Neutrophil (primary cell): ENCODE measurements around the gene DOLK.

ENCODE experiments used
- H3K27ac ChIP-seq: fragments of 200-600 bp; sonication (generic); 2 replicates; pipeline ENCODE4 v1.5.1; 2016; ENCODE audit warnings: mild to moderate bottlenecking, moderate library complexity
- H3K27me3 ChIP-seq: fragments of 200-600 bp; sonication (generic); 2 replicates; pipeline ENCODE4 v1.6.0; 2016; ENCODE audit warnings: mild to moderate bottlenecking
- H3K36me3 ChIP-seq: fragments of 200-600 bp; sonication (generic); 2 replicates; pipeline ENCODE4 v1.5.1; 2017
- H3K4me1 ChIP-seq, 2 experiments: fragments of 200-600 bp in 1 of 2; sonication (generic) in 1 of 2; 1 replicate in 1 of 2; 2 replicates in 1 of 2; pipeline versions ENCODE4 v1.5.1 to v1.6.1; 2013 to 2016; ENCODE audit warnings: low read depth in 1 of 2, low read length in 1 of 2, mild to moderate bottlenecking in 1 of 2, moderate library complexity in 1 of 2; ENCODE audit not compliant: control insufficient read depth in 1 of 2, insufficient read depth in 1 of 2
- H3K4me3 ChIP-seq, 2 experiments: fragments of 200-600 bp in 1 of 2; sonication (generic) in 1 of 2; 1 replicate in 1 of 2; 2 replicates in 1 of 2; pipeline ENCODE4 v1.5.1; 2013 to 2016; ENCODE audit warnings: low read depth in 1 of 2, low read length in 1 of 2, mild to moderate bottlenecking in 1 of 2, moderate library complexity in 1 of 2
- H3K9me3 ChIP-seq: fragments of 200-600 bp; sonication (generic); 2 replicates; pipeline ENCODE4 v1.5.1; 2016
- CTCF ChIP-seq: fragments of 200-600 bp; sonication (generic); IDR thresholded peaks from 2 replicates; pipeline ENCODE4 v1.5.1; 2016; ENCODE audit warnings: antibody characterized with exemption

DOLK gene

DNA sequence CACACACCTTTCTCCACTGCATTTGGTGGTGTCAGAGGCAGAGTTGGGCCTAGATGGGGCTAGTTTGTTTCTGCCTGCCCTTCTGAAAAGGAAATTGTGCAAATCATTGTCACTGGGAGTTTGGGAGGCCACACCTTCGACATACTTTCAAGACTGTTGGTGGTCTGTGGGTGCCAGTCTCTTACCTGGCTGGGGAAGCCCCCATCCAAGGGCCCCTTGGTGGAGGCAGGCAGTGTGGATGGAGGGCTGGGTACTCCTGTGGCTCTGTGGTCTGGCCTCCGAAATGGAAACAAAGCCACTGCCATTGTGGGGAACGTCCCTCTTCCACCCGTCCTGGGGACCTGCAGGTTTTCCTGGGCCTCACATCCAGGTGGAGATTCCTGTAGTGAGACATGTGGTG, 37.5 kb downstream of the DOLK start:
- no peaks in the 10 kb centered on the region for H3K4me1 ChIP-seq
- no peak overlapping the region for H3K27ac ChIP-seq
- no peaks in the 10 kb centered on the region for H3K27me3 ChIP-seq
- no peak for TF ChIP-seq CTCF
- H3K36me3 ChIP-seq, result peaks cover 50% of the 10 kb centered on the region
- no peaks in the 10 kb centered on the region for H3K9me3 ChIP-seq
- H3K4me3 ChIP-seq, result no peak overlapping the region

DNA sequence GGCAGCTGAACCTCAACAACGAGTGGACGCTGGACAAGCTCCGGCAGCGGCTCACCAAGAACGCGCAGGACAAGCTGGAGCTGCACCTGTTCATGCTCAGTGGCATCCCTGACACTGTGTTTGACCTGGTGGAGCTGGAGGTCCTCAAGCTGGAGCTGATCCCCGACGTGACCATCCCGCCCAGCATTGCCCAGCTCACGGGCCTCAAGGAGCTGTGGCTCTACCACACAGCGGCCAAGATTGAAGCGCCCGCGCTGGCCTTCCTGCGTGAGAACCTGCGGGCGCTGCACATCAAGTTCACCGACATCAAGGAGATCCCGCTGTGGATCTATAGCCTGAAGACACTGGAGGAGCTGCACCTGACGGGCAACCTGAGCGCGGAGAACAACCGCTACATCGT, 39.0 kb downstream of the DOLK start:
- H3K4me1 ChIP-seq, result no peaks in the 10 kb centered on the region
- no peak overlapping the region for H3K4me3 ChIP-seq
- no peak overlapping the region for H3K27ac ChIP-seq
- H3K36me3 ChIP-seq, result peaks cover 45% of the 10 kb centered on the region
- H3K9me3 ChIP-seq, result no peaks in the 10 kb centered on the region
- TF ChIP-seq CTCF, result no peak
- no peaks in the 10 kb centered on the region for H3K27me3 ChIP-seq

GRCh38 chr9:128906741-128907140, 40.7 kb downstream of the DOLK start:
- Histone ChIP-seq H3K27ac (no peak overlapping the region), H3K9me3 (no peaks in the 10 kb centered on the region), H3K4me1 (peaks cover 13 to 15% of the 10 kb centered on the region in 2 experiments), H3K4me3 (no peak overlapping the region), H3K36me3 (peaks cover 43% of the 10 kb centered on the region), H3K27me3 (no peaks in the 10 kb centered on the region)
- TF ChIP-seq CTCF, result no peak

- no peak overlapping the region for H3K27ac ChIP-seq
- peaks cover 41% of the 10 kb centered on the region for H3K36me3 ChIP-seq
- no peaks in the 10 kb centered on the region for H3K27me3 ChIP-seq
- H3K4me1 ChIP-seq, result peaks cover 13 to 15% of the 10 kb centered on the region in 2 experiments
- no peak for TF ChIP-seq CTCF
- H3K4me3 ChIP-seq, result no peak overlapping the region
- H3K9me3 ChIP-seq, result no peaks in the 10 kb centered on the region
Observed at GRCh38 chr9:128905964-128906363, 41.4 kb downstream of the DOLK start.

DNA sequence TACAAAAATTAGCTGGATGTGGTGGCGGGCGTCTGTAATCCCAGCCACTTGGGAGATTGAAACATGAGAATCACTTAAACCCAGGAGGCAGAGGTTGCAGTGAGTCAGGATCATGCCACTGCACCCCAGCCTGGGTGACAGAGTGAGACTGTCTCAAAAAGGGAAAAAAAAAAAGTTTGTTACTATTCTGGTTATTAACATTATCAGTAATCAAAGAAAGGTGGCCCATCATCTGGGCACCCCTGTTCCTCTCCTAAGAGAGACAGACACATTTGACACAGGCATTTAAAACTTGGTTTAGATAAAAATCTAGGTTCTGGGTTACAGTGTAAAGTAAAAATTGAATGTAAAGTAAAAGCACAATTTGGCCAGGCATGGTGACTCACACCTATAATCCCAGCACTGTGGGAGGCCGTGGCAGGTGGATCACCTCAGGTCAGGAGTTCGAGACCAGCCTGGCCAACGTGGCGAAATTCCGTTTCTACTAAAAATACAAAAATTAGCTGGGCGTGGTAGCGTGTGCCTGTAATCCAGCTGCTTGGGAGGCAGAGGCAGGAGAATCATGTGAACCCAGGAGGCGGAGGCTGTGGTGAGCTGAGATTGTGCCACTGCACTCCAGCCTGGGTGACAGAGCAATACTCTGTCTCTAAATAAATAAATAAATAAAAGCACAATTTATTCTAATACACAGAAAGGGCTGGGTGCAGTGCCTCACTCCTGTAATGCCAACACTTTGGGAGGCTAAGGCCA, 43.4 kb downstream of the DOLK start:
- no peak overlapping the region for H3K27ac ChIP-seq
- H3K4me3 ChIP-seq, result no peak overlapping the region
- H3K36me3 ChIP-seq, result peaks cover 23% of the 10 kb centered on the region
- H3K4me1 ChIP-seq, result peaks cover 13 to 15% of the 10 kb centered on the region in 2 experiments
- H3K9me3 ChIP-seq, result no peaks in the 10 kb centered on the region
- H3K27me3 ChIP-seq, result no peaks in the 10 kb centered on the region
- no peak for TF ChIP-seq CTCF
